Astrocyte (in vitro differentiated cells and primary cell): Measurements from ENCODE around the gene FAM131A. TPM values are rescaled to one million over a fixed set of nuclear protein-coding genes. Genes with fewer than 3 reads are reported as not detected.

Experiments
- DNase-seq: peaks from one replicate; pipeline ENCODE4 v3.0.0-alpha.2; 2010; ENCODE audit warnings: low read depth
- FAIRE-seq: peaks from 2 replicates; lab custom pipeline; 2011; peaks lifted over from hg19 to GRCh38; lab: Jason Lieb, UNC
- H2AFZ ChIP-seq: 2 replicates; pipeline ENCODE4 v1.6.0; 2012; ENCODE audit warnings: low read depth, low read length, inconsistent platforms
- H3K27ac ChIP-seq: 2 replicates; pipeline ENCODE4 v1.5.1; 2011; ENCODE audit warnings: low read depth, low read length, inconsistent platforms
- H3K27me3 ChIP-seq: 2 replicates; pipeline ENCODE4 v1.6.0; 2011; ENCODE audit warnings: low read length, inconsistent platforms; ENCODE audit not compliant: insufficient read depth
- H3K36me3 ChIP-seq: 2 replicates; pipeline ENCODE4 v1.5.1; 2011; ENCODE audit warnings: low read length, inconsistent platforms; ENCODE audit not compliant: insufficient read depth
- H3K4me1 ChIP-seq: 2 replicates; pipeline ENCODE4 v1.5.1; 2011; ENCODE audit warnings: low read length, inconsistent platforms; ENCODE audit not compliant: insufficient read depth
- H3K4me2 ChIP-seq: 2 replicates; pipeline ENCODE4 v1.6.0; 2012; ENCODE audit warnings: low read length, inconsistent platforms
- H3K4me3 ChIP-seq: 2 replicates; pipeline ENCODE4 v1.5.1; 2011; ENCODE audit warnings: low read depth, mild to moderate bottlenecking, low read length, inconsistent platforms; ENCODE audit not compliant: insufficient read depth
- H3K79me2 ChIP-seq: 2 replicates; pipeline ENCODE4 v1.6.0; 2012; ENCODE audit warnings: mild to moderate bottlenecking, low read length, inconsistent platforms; ENCODE audit not compliant: insufficient read depth
- H3K9ac ChIP-seq: 2 replicates; pipeline ENCODE4 v1.6.0; 2012; ENCODE audit warnings: mild to moderate bottlenecking, low read length, inconsistent platforms
- H3K9me3 ChIP-seq: 2 replicates; pipeline ENCODE4 v1.5.1; 2012; ENCODE audit warnings: low read depth, mild to moderate bottlenecking, low read length, inconsistent platforms; ENCODE audit not compliant: insufficient read depth
- H4K20me1 ChIP-seq: 2 replicates; pipeline ENCODE4 v1.6.0; 2012; ENCODE audit warnings: low read length, inconsistent platforms; ENCODE audit not compliant: insufficient read depth
- H3K27ac Mint-ChIP-seq: one replicate; pipeline ENCODE4 v1.8.0; 2021; ENCODE audit warnings: mild to moderate bottlenecking, mixed read lengths; ENCODE audit not compliant: unreplicated experiment
- H3K27me3 Mint-ChIP-seq: one replicate; pipeline ENCODE4 v1.8.0; 2021; ENCODE audit warnings: low read depth, mixed read lengths; ENCODE audit not compliant: unreplicated experiment
- H3K36me3 Mint-ChIP-seq: one replicate; pipeline ENCODE4 v1.8.0; 2021; ENCODE audit warnings: low read depth, mixed read lengths; ENCODE audit not compliant: unreplicated experiment
- H3K4me1 Mint-ChIP-seq: one replicate; pipeline ENCODE4 v1.8.0; 2021; ENCODE audit warnings: low read depth, mixed read lengths; ENCODE audit not compliant: unreplicated experiment
- H3K4me3 Mint-ChIP-seq: one replicate; pipeline ENCODE4 v1.8.0; 2021; ENCODE audit warnings: mild to moderate bottlenecking, moderate library complexity, mixed read lengths; ENCODE audit not compliant: unreplicated experiment
- H3K9me3 Mint-ChIP-seq: one replicate; pipeline ENCODE4 v1.8.0; 2021; ENCODE audit warnings: mild to moderate bottlenecking, mixed read lengths; ENCODE audit not compliant: unreplicated experiment
- EZH2 ChIP-seq: IDR thresholded peaks from 2 replicates; pipeline ENCODE4 v1.6.1; 2012; ENCODE audit warnings: mild to moderate bottlenecking, low read length, inconsistent platforms; ENCODE audit not compliant: insufficient read depth
- total RNA-seq: library from RNA; stranded (reverse); gene quantifications from 2 replicates; pipeline ENCODE4 v1.2.1, GENCODE V29; 2021
- TF ChIP-seq, protein P1 (sequence below): IDR thresholded peaks from 2 replicates; pipeline ENCODE4 v1.5.1; 2011; ENCODE audit warnings: low read depth, mild to moderate bottlenecking, inconsistent platforms, low read length, moderate library complexity; ENCODE audit not compliant: insufficient read depth

FAM131A gene
- total RNA-seq, 1 donor from 2014 or later = 12.2 TPM

DNA sequence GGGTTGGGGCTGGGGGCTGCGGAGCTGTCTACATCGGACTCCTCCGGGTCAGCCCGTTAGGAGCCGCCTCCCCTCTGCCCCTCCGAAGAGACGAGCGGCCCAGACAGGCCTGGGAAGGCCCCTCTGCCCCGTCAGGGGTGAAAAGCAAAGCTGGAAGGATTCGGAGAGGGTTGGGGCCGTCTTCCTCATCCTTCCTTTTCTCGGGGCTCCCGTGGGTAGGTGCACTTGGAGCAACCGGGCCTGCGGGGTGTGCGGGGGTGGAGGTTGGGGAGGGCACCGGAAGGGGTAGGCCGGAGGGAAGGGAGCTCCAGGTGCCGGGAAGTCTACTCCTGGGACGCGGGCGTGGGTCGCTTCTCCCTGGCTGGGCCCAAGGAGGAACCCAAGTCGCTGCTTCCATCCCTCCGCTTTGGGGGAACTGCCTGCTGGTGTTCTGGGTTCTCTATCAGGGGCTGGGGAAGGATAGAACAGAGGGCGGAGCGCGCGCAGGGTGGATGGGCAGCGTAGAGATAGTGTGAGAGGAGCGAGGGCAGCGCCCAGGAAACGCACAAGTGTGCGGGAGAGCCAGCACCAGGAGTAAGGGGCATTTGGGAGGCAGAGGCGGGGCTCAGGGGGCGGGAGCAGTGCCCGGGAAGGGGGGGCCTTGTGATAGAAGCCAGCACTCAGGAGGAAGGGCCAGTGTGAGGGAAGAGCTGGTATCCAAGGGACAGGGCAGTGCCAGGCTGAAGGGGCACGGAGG, 24.7 kb downstream of the FAM131A start:
- Histone ChIP-seq H3K79me2 (peaks cover 34% of the 10 kb centered on the region), H3K36me3 (peaks cover 12% of the 10 kb centered on the region), H3K9me3 (no peaks in the 10 kb centered on the region), H3K27me3 (no peaks in the 10 kb centered on the region), H3K4me1 (peaks cover 10% of the 10 kb centered on the region), H3K4me3 (peak overlapping the region; percentile 82), H2AFZ (peak overlapping the region; percentile 92), H3K27ac (peak overlapping the region; percentile 90), H3K4me2 (peak overlapping the region; percentile 92), H4K20me1 (peaks cover 22% of the 10 kb centered on the region), H3K9ac (peak overlapping the region; percentile 88)
- H3K27ac Mint-ChIP-seq = peak overlapping the region; percentile 97
- H3K4me3 Mint-ChIP-seq = peak overlapping the region; percentile 97
- TF ChIP-seq, protein P1, sequence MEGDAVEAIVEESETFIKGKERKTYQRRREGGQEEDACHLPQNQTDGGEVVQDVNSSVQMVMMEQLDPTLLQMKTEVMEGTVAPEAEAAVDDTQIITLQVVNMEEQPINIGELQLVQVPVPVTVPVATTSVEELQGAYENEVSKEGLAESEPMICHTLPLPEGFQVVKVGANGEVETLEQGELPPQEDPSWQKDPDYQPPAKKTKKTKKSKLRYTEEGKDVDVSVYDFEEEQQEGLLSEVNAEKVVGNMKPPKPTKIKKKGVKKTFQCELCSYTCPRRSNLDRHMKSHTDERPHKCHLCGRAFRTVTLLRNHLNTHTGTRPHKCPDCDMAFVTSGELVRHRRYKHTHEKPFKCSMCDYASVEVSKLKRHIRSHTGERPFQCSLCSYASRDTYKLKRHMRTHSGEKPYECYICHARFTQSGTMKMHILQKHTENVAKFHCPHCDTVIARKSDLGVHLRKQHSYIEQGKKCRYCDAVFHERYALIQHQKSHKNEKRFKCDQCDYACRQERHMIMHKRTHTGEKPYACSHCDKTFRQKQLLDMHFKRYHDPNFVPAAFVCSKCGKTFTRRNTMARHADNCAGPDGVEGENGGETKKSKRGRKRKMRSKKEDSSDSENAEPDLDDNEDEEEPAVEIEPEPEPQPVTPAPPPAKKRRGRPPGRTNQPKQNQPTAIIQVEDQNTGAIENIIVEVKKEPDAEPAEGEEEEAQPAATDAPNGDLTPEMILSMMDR = no peak
- TF ChIP-seq EZH2 = no peak
- H3K27me3 Mint-ChIP-seq = no peaks in the 10 kb centered on the region
- H3K36me3 Mint-ChIP-seq = peaks cover 19% of the 10 kb centered on the region
- DNase-seq (peak; percentile 32), FAIRE-seq (no peak)
- peaks cover 17% of the 10 kb centered on the region for H3K4me1 Mint-ChIP-seq
- no peaks in the 10 kb centered on the region for H3K9me3 Mint-ChIP-seq

DNA sequence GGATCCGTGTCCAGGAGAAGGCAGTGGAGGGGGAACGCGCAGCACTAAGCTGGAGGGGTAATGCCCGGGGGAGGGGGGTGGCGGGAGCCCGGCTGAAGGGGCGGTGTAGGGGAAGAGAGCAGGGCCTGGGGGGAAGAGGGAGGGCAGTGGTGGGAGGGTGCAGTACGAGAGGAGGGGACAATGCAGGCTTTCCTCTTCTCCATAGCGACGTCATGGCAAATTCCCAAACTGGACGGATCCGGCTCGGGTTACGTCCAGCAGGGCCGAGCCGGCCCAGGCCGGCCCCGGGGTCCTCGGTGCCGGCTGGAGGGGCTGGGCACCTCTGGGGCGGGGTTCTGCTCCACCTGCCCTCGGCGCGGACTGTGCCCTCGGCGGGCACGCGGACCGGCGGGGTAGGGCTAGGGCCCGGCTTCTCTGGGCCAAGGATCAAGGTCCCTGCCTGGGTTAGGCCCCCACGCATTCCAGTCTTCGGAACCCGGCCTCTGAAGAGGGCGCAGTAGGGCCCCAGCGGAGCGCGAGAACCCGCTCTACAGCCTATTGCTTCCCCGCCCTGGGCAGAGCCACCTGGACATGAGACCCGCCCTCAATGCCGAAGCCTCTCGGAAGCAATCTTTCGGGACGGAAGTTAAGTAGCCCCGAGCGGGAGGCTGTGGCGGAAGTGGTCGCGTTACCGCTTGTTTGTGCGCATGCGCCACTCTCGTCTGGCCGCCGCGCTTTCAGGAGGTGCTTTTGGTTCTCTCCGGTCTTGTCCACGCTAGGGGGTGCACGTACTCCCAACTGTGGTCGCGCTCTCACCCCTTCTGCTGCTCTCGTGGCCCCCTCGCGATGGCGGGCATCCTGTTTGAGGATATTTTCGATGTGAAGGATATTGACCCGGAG, 25.5 kb downstream of the FAM131A start:
- H3K79me2 ChIP-seq = peaks cover 34% of the 10 kb centered on the region
- Mint-ChIP-seq H3K36me3 (peaks cover 22% of the 10 kb centered on the region), H3K27me3 (no peaks in the 10 kb centered on the region), H3K4me3 (peak overlapping the region; percentile 97), H3K9me3 (no peaks in the 10 kb centered on the region), H3K27ac (peak overlapping the region; percentile 97), H3K4me1 (peaks cover 17% of the 10 kb centered on the region)
- peaks cover 15% of the 10 kb centered on the region for H3K36me3 ChIP-seq
- peak overlapping the region; percentile 90 for H3K27ac ChIP-seq
- peak overlapping the region; percentile 92 for H3K4me2 ChIP-seq
- H3K4me1 ChIP-seq = peaks cover 10% of the 10 kb centered on the region
- peak overlapping the region; percentile 92 for H2AFZ ChIP-seq
- no peaks in the 10 kb centered on the region for H3K9me3 ChIP-seq
- H3K9ac ChIP-seq = peak overlapping the region; percentile 88
- TF ChIP-seq, protein P1 = peak; percentile 39
- no peak for TF ChIP-seq EZH2
- peaks cover 25% of the 10 kb centered on the region for H4K20me1 ChIP-seq
- no peaks in the 10 kb centered on the region for H3K27me3 ChIP-seq
- peak; percentile 92 for DNase-seq
- FAIRE-seq = peak; percentile 32
- H3K4me3 ChIP-seq = peak overlapping the region; percentile 82
